HFFc6 (cell line): ENCODE data around the gene CCDC158. TPM values are rescaled to one million over a fixed set of nuclear protein-coding genes. Genes with fewer than 3 reads are reported as not detected.

Source experiments
- DNase-seq: peaks from one replicate; pipeline ENCODE4 v3.0.0-alpha.2; 2018
- H3K27ac Mint-ChIP-seq: 2 replicates; pipeline ENCODE4 v1.8.0; 2020; ENCODE audit warnings: mild to moderate bottlenecking, mixed read lengths
- H3K27me3 Mint-ChIP-seq: 2 replicates; pipeline ENCODE4 v1.8.0; 2021; ENCODE audit warnings: mild to moderate bottlenecking, moderate library complexity, mixed read lengths; ENCODE audit not compliant: insufficient read depth
- H3K36me3 Mint-ChIP-seq: 2 replicates; pipeline ENCODE4 v1.8.0; 2021; ENCODE audit warnings: low read depth, mixed read lengths
- H3K4me1 Mint-ChIP-seq: 2 replicates; pipeline ENCODE4 v1.8.0; 2020; ENCODE audit warnings: low read depth, mixed read lengths
- H3K4me3 Mint-ChIP-seq: 2 replicates; pipeline ENCODE4 v1.8.0; 2020; ENCODE audit warnings: mild to moderate bottlenecking, moderate library complexity, mixed read lengths
- H3K9me3 Mint-ChIP-seq: 2 replicates; pipeline ENCODE4 v1.8.0; 2020; ENCODE audit warnings: mild to moderate bottlenecking, mixed read lengths
- total RNA-seq, 6 experiments: library from RNA; stranded (reverse); fragmentation: NEBNext Ultra II Directional; extraction: Animal tissue kit (Norgen Biotek cat#: 25700); gene quantifications; 2 replicates in 1 of 6; 3 replicates in 5 of 6; pipeline ENCODE4 v1.2.3, GENCODE V29; 2021
- TF ChIP-seq, protein P1 (sequence below): fragments of 200-600 bp; sonication (generic); IDR thresholded peaks from 2 replicates; pipeline ENCODE4 v1.5.0; 2021; ENCODE audit warnings: antibody characterized with exemption, mild to moderate bottlenecking

The CCDC158 gene
- total RNA-seq, 6 experiments from 2014 or later, result 0.05 TPM; not detected in 5

DNA sequence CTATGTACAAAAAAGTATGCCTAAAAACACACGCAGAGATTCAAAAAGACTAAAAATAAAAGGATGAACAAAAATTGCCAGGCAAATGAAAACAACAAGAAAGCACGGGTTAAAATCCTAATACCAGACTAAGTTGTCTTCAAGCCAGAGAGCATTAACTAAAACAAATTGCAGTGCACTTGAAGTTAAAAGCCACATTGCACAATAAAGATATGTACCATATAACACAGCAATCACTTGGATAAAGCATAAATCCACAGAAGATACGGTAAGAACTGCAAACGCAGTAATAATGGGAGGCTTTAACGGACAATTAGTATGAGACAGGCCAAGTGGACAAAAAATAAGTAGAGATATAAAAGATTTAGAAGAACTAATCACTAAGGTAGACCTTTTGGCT, 14.9 kb downstream of the CCDC158 start:
- no peaks in the 10 kb centered on the region for H3K36me3 Mint-ChIP-seq
- H3K4me1 Mint-ChIP-seq, result no peaks in the 10 kb centered on the region

DNA sequence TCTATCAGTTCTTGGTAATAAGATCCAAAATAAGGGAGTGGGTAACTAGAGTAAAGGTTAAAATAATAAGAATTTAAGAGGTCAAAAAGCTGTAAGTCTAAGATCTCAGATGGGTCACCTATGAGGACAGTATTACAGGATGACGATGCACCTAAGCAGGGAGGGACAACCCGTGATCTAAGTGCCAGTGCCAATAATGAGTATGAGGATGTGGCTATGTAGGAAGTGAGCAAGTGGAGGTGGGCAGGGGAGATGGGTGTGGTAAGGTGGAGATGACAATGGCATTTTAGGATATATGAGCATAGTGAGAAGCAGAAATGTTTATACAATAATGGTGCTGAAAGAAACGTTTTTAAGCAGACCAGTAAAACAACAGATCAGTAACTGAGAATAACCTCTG, 19.3 kb downstream of the CCDC158 start:
- Mint-ChIP-seq H3K36me3 (no peaks in the 10 kb centered on the region), H3K27ac (no peak overlapping the region)

More for the DNA sequence above, 14.9 kb downstream of the CCDC158 start:
- Mint-ChIP-seq H3K27ac (no peak overlapping the region), H3K27me3 (peaks cover 46% of the 10 kb centered on the region), H3K4me3 (no peak overlapping the region), H3K9me3 (no peaks in the 10 kb centered on the region)
- no peak for DNase-seq
- TF ChIP-seq, protein P1, sequence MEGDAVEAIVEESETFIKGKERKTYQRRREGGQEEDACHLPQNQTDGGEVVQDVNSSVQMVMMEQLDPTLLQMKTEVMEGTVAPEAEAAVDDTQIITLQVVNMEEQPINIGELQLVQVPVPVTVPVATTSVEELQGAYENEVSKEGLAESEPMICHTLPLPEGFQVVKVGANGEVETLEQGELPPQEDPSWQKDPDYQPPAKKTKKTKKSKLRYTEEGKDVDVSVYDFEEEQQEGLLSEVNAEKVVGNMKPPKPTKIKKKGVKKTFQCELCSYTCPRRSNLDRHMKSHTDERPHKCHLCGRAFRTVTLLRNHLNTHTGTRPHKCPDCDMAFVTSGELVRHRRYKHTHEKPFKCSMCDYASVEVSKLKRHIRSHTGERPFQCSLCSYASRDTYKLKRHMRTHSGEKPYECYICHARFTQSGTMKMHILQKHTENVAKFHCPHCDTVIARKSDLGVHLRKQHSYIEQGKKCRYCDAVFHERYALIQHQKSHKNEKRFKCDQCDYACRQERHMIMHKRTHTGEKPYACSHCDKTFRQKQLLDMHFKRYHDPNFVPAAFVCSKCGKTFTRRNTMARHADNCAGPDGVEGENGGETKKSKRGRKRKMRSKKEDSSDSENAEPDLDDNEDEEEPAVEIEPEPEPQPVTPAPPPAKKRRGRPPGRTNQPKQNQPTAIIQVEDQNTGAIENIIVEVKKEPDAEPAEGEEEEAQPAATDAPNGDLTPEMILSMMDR, result no peak

DNA sequence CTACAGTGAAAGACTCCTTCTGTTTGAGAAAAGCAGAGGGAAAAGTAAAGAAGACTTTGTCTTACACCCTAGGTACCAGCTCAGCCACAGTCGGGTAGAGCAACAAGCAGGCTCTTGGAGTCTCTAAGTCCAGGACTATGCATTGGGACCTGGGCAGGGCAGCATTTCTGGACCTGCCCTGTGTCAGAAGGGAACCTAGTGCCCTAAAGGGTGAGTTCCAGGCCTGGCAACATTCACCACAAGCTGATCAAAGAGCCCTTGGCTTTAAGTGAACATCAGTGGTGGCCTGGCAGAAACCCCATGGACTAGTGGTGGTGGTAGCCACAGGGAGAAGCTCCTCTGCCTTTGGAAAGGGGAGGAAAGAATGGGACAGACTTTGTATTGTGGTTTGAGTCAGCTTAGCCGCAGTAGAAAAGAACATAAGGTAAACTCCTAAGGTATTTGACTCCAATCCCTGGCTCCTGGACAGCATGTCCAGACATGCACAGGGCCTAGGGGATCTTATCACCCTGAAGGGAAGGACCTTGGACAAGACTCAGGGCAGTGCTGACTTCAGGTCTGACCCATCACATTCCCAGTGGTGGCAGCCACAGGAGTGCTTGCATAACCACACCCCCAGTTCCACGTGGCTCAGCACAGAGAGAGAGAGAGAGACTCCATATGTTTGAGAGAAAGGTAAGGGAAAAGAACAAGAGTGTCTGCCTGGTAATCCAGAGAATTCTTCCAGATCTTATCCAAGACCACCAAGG, 32.6 kb downstream of the CCDC158 start:
- Mint-ChIP-seq H3K27ac (no peak overlapping the region), H3K27me3 (peaks cover 17% of the 10 kb centered on the region), H3K36me3 (peaks cover 7% of the 10 kb centered on the region), H3K9me3 (peaks cover 10% of the 10 kb centered on the region; the same call in 1 of the 2 replicates), H3K4me3 (no peak overlapping the region), H3K4me1 (peaks cover 34% of the 10 kb centered on the region)
- no peak for DNase-seq
- TF ChIP-seq, protein P1, result no peak

More for the DNA sequence above, 19.3 kb downstream of the CCDC158 start:
- Mint-ChIP-seq H3K4me1 (no peaks in the 10 kb centered on the region), H3K4me3 (no peak overlapping the region), H3K9me3 (no peaks in the 10 kb centered on the region), H3K27me3 (peaks cover 47% of the 10 kb centered on the region)
- DNase-seq, result no peak
- TF ChIP-seq, protein P1, result no peak

DNA sequence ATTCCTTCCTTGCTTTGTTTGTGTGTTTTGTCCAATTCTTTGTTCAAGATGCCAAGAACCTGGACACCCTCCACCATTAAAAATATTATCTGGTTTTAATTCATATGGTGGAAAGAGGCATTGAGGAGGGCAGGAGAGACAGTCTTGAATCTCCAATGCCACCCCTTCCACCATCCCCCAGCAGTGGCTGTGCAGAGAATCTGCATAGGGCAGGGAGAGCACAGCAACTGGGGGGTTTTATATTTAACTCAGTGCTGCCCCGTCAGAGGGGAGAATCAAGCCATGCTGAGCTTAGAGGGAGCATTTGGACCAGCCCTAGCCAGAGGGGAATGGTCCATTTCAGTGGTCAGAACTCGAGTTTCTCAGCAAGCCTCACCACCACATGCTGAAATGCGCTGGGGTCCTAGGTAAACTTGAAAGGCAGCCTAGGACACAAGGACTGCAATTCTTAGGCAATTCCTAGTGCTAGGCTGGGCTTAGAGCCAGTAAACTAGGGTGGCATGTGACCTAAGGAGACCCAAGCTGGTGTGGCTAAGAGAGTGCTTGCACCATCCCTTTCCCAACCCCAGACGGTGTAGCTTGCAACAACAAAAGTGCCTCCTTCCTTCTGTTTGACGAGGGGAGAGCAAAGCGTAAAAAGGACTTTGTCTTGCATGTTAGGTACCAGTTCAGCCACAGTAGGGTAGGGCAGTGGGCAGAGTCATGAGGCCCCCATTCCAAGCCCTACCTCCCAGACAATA, 34.2 kb downstream of the CCDC158 start:
- no peaks in the 10 kb centered on the region; the same call in 1 of the 2 replicates for H3K36me3 Mint-ChIP-seq
- TF ChIP-seq, protein P1, result no peak
- peak overlapping the region; percentile 82; the same call in 1 of the 2 replicates for H3K27ac Mint-ChIP-seq
- DNase-seq, result no peak
- peaks cover 34% of the 10 kb centered on the region for H3K4me1 Mint-ChIP-seq
- peaks cover 13% of the 10 kb centered on the region for H3K27me3 Mint-ChIP-seq
- no peaks in the 10 kb centered on the region; the same call in 1 of the 2 replicates for H3K9me3 Mint-ChIP-seq
- peak overlapping the region; percentile 81; the same call in 1 of the 2 replicates for H3K4me3 Mint-ChIP-seq

DNA sequence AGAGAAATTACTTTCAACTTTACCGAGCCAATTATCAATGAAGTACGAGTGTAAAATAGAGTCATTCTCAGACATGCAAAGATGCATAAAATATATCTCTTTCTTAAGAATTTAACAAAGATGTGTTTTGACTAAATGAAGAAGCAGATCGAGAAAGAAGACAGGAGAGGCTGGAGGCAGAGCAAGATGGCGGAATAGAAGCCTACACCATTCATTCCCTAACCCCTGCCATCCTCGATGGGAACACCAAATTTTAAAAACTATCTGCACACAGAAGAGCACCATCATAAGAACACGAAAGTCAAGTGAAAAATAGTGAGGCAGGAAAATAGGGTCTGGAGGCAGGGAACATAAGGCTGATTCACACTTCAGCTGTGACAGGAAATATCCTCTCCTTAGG, 35.0 kb downstream of the CCDC158 start:
- peaks cover 11% of the 10 kb centered on the region for H3K27me3 Mint-ChIP-seq
- no peaks in the 10 kb centered on the region; the same call in none of the 2 replicates for H3K36me3 Mint-ChIP-seq
- peaks cover 34% of the 10 kb centered on the region for H3K4me1 Mint-ChIP-seq
- peak overlapping the region; percentile 82; the same call in 1 of the 2 replicates for H3K27ac Mint-ChIP-seq
- TF ChIP-seq, protein P1, result no peak
- no peak for DNase-seq
- H3K9me3 Mint-ChIP-seq, result no peaks in the 10 kb centered on the region; the same call in 1 of the 2 replicates
- H3K4me3 Mint-ChIP-seq, result peak overlapping the region; percentile 81
